KOPT-K1 (cell line): Measurements from ENCODE around the gene TMEM190.
"Not testable (repeated sequence)": the region's sequence is repeated elsewhere in the genome, so short reads cannot be mapped to it uniquely, and the experiment has no call there.

Source experiments
- H3K27ac ChIP-seq: fragments of 200-600 bp; sonication (generic); 2 replicates; pipeline ENCODE4 v1.5.1; 2016; ENCODE audit warnings: antibody characterized with exemption, mild to moderate bottlenecking, low read depth, low read length; ENCODE audit not compliant: poor library complexity, severe bottlenecking
- H3K36me3 ChIP-seq: fragments of 200-600 bp; sonication (generic); 2 replicates; pipeline ENCODE4 v1.5.1; 2017; ENCODE audit warnings: antibody characterized with exemption, mild to moderate bottlenecking, low read length, moderate library complexity; ENCODE audit not compliant: insufficient read depth
- H3K9me3 ChIP-seq: fragments of 200-600 bp; sonication (generic); 2 replicates; pipeline ENCODE4 v1.5.1; 2017; ENCODE audit warnings: antibody characterized with exemption, low read length, mild to moderate bottlenecking; ENCODE audit not compliant: insufficient read depth, poor library complexity, severe bottlenecking

TMEM190 gene

DNA sequence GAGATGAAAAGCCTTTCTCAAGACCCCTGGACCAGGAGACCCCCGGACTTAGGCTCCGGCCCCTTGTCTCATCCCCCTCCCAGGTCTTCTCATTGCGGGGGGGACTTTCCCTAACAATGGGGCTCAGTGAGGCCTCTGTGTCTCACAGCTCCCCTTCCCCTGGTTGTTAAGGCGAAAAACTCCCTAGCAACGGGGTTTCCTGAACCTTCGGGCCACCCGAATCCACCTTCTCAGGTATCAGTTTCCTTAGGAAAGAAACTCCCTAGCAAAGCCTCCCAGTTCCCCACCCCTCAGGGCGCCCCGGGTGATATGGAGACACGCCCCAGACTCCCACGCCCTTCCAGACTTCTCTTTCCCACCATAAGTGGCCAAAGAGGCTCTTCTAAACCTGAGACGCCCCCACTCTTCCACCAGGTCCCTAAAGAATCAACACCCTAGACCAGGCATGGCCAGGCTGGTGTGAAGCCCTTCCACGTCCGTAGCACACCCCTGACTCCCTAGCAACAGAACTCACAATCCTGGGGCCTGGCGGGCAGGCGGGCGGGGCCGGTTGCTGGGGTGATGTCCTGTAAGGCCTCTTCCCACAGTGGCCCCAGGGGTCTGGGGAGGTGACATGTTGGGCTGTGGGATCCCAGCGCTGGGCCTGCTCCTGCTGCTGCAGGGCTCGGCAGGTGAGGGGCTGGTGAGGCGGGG is at the start of gene TMEM190:
Gene TMEM190 (plus strand): TSS at position 586 of the 693 bp plus-strand sequence. CDS start 28 bp downstream, at position 614.
- no peaks in the 10 kb centered on the region for H3K9me3 ChIP-seq
- no peaks in the 10 kb centered on the region for H3K36me3 ChIP-seq
- H3K27ac ChIP-seq: no peak within 1 kb of the TSS

DNA sequence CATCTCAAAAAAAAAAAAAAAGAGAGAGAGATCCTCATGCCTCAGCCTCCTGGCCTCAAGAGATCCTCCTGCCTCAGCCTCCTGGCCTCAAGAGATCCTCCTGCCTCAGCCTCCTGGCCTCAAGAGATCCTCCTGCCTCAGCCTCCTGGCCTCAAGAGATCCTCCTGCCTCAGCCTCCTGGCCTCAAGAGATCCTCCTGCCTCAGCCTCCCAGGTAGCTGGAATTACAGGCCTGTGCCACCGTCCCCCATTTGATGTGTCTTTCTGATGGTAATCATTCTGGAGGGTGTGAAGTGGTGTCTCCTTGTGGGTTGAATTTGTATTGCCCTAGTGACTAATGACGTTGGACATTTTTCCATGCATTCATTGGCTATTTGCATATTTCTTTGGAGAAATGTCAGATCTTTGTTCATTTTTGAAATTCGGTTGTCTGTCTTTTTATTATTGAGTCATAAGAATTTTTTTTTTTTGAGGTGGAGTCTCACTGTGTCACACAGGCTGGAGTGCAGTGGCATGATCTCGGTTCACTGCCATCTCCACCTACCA is 47.8 kb upstream of the TMEM190 start:
- H3K27ac ChIP-seq, H3K36me3 ChIP-seq, H3K9me3 ChIP-seq: not testable (repeated sequence)

DNA sequence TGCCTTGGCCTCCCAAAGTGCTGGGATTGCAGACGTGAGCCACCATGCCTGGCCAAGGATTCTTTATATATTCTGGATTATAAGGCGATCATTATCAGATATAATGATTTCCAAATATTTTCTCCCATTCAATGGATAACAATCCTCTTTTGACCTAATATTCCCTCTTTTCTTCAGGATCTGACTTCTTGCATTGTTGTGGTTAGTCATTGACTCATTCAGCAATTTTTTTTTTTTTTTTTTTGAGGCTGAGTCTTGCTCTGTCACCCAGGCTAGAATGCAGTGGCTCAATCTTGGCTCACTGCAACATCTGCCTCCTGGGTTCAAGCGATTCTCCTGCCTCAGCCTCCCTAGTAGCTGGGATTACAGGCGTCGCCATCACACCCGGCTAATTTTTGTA is 46.8 kb upstream of the TMEM190 start:
- not testable (repeated sequence) for H3K9me3 ChIP-seq, H3K27ac ChIP-seq, H3K36me3 ChIP-seq

DNA sequence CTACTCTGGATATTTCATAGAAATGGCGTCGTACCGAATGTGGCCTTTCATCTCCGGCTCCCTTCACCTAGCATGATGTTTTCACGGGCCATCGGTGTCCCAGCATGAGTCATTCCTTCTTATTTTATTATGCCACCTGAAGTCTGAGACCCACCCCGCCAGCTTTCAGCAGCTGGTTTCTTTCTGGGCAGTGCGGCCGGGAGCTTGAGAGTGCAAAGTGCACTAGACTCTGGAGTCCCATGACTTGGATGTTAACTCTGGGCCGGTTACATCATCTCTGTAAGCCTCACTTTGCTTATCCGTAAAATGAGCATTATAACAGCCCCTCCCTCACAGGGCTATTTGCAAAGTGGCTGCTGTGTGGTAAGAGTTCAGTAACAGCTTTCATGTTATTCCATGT is 42.8 kb upstream of the TMEM190 start:
- no peak overlapping the region for H3K27ac ChIP-seq
- no peaks in the 10 kb centered on the region for H3K9me3 ChIP-seq
- no peaks in the 10 kb centered on the region for H3K36me3 ChIP-seq

DNA sequence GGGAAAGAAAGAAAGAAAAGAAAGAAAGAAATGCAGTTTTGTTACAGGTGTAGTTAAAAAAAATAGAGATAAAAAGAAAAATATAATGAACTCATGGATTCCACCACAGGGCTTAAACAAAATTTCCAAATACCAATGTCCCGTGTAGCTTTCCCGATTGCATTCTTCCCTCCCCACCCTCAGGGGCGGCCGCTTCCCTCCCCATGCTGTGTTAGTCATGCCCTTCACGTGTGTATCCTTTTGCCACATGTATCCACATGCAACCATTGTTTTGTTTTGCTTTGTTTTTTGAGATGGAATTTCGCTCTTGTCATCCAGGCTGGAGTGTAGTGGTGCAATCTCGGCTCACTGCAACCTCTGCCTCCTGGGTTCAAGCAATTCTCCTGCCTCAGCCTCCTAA is 40.5 kb upstream of the TMEM190 start:
- Histone ChIP-seq H3K36me3 (no peaks in the 10 kb centered on the region), H3K9me3 (no peaks in the 10 kb centered on the region), H3K27ac (no peak overlapping the region)

DNA sequence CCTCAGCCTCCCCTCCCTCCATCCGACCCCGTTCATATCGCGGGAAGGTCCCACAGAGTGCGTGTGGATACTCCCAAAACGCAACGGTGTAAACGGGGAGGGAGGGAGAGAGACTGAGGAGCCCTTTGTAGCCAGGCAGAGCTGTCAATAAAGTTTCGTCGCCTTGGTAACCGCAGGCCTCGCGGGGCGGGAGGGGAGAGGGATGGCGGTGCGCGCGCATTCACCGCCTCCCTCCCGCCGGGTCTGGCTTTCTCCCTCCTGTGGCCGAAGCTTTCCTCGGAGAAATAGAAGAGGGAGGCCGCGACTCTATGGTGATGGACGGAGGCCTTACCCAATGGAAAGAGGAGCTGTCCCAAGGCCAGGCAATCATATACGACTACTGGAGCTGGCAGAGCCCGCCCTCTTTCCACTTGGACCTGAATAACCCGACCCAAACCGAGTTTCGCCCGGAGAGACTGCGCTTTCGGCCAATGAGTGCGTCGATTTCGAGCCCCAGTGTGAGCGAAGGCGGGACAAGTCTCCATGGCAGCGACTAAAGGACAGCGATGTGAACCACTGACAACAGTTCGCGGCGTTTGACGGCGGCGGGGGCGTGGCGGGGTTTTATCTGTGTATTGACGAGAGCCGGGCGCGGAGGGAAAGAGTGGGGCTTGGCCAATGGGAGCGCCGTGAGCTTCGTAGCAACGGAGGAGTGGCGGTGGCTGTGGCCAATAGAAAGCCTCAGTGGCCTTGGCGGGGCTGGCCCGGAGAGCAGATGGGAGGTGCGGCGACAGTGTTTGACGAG is 37.3 kb upstream of the TMEM190 start, which contains the start of gene KMT5C:
Gene KMT5C (plus strand): TSS at position 772 of the 784 bp plus-strand sequence. CDS start 2,061 bp downstream, outside the sequence.
- Histone ChIP-seq H3K27ac (peak within 1 kb of the TSS; percentile 87), H3K9me3 (no peaks in the 10 kb centered on the region), H3K36me3 (peaks cover 20% of the 10 kb centered on the region; the same call in 1 of the 2 replicates)

DNA sequence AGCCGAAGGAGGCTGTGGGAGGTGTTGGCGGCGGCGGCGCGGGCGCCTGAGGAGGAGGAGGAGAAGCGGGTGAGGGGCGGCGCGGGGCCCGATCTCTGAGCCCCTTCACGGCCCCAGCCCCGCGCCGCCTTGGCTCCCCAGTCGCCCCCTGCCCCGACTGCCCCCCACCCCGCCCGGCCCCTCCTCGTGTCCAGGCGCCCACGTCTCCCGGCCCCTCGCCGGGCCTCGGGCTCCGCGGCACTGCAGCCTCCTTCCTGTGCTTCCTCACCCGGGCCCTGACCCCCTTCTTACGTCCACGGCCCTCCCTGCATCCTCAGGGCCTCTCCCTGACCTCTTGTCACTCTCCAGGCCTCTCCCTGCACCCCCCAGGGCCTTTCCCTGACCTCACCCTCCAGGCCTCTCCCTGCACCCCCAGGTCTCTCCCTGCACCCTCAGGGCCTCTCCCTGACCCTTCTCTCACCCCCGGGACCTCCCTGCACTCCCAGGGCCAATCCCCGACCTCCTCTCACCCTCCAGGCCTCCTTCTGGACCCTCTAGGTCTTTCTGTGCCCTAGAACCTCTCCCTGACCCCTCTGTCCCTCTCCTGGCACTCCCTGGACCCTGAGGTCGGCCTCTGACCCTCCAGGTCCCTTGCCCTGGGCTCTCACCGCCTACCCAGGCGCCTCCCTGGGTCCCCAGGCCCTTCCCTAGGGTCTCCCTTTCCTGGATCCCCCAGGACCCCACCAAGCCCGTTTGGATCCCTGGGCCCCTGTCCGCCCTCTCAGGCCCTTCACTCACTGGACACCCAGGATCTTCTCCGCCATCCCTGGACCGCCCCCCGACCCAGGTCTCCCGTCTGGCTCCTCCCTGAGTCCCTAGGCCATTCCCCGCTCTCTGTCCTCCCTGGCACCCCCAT is 36.5 kb upstream of the TMEM190 start:
- Histone ChIP-seq H3K36me3 (peaks cover 25% of the 10 kb centered on the region; the same call in 1 of the 2 replicates), H3K9me3 (no peaks in the 10 kb centered on the region), H3K27ac (peak overlapping the region; percentile 87)

DNA sequence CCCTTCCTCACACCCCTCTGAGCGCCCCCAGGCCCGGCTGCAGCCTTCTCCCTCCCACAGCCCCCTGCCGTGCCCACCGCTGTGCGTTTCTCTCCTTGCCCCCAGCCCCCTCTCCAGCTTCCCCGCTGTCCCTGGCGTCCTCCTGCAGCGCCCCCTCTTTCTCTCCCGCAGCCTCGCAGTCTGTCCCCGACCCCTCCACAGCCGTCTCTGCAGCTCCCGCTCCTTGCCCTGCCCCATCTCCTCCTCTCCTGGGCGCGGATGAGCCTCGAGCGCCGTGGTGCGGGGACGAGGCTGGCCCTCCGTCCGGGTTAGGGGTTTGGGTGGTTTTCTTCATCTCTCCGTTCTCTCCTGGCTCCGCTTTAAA is 35.9 kb upstream of the TMEM190 start:
- Histone ChIP-seq H3K27ac (peak overlapping the region; percentile 87), H3K9me3 (no peaks in the 10 kb centered on the region), H3K36me3 (peaks cover 31% of the 10 kb centered on the region; the same call in 1 of the 2 replicates)

DNA sequence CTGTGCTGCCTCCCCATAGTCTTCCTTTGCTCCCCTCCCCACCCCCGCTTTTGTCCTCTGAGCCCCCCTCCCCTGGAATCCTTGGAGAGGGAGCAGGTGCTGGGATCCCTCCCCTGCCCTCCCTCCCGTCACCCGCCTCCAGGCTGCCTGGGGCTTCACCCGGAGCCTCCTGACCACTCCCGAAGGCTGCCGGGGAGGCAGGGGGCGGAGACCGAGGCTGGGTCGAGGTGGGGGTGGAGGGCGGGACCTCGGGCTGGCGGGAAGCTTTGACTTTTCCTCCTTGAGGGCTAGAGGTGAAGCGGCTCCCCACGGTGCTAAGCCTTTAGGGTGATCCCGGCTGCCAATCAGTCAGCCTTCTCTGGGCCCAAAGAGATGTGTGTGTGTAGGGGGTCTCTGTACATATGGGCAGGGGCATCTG is 35.4 kb upstream of the TMEM190 start:
- no peaks in the 10 kb centered on the region for H3K9me3 ChIP-seq

DNA sequence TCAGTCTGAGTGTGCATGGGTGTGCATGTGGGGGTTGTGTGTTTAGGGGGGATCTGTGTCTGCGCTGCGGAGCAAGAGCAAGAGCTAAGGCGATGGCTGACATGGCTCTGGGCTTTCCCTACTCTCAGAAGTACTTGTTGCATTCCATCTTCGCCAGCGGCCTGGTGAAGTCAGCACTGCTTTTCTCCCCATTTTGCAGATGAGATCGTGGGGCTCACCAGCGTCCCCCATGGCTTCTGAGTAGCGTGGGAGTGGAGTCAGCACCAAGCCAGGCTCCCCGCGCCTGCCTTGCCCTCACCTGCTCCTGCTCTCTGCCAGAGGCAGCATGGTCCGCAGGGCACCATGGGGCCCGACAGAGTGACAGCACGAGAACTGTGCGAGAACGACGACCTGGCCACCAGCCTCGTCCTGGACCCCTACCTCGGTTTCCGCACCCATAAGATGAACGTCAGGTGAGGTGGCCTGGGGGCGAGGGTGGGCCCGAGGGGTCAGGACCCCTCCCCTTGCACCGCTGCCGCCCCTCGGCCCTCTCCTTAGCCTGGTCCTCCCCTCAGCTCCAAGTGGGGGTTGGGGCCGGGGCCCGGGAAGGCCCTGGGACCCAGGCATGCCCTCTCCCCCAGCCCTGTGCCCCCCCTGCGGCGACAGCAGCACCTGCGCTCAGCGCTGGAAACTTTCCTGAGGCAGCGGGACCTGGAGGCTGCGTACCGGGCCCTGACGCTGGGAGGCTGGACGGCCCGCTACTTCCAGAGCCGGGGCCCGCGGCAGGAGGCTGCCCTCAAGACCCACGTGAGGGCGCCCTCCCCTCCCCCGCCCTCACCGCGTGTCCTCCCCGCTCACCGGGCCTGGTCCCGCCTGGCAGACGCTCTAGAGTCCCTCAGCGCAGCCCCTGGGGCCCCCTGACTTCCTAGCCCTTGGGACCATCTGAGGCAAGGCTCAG is 34.8 kb upstream of the TMEM190 start:
- peaks cover 35% of the 10 kb centered on the region; the same call in 1 of the 2 replicates for H3K36me3 ChIP-seq
- no peaks in the 10 kb centered on the region for H3K9me3 ChIP-seq
- H3K27ac ChIP-seq: peak overlapping the region; percentile 87

More for the DNA sequence above, 35.4 kb upstream of the TMEM190 start:
- Histone ChIP-seq H3K36me3 (peaks cover 34% of the 10 kb centered on the region; the same call in 1 of the 2 replicates), H3K27ac (peak overlapping the region; percentile 87)

DNA sequence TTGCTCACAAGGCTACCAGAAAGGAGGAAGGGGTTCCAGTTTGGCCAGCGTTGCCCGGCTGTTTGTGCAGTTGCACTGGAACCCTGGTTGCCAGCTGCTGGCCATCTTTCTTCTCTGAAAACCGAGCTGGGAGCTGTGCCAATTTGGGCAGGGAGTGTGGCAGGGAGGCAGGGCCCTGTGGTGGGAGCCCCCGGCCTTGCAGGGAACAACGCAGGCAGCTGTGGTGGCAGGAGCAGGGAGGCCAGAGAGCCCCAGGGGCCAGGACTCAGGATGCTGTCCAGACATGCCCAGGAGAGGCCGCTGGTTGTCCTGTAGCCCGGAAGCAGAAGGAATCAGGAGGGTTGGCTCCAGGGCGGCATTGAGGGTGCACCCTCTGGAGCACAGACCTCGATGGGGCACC is 32.2 kb upstream of the TMEM190 start:
- peaks cover 45% of the 10 kb centered on the region; the same call in 1 of the 2 replicates for H3K36me3 ChIP-seq
- H3K27ac ChIP-seq: no peak overlapping the region
- H3K9me3 ChIP-seq: no peaks in the 10 kb centered on the region

DNA sequence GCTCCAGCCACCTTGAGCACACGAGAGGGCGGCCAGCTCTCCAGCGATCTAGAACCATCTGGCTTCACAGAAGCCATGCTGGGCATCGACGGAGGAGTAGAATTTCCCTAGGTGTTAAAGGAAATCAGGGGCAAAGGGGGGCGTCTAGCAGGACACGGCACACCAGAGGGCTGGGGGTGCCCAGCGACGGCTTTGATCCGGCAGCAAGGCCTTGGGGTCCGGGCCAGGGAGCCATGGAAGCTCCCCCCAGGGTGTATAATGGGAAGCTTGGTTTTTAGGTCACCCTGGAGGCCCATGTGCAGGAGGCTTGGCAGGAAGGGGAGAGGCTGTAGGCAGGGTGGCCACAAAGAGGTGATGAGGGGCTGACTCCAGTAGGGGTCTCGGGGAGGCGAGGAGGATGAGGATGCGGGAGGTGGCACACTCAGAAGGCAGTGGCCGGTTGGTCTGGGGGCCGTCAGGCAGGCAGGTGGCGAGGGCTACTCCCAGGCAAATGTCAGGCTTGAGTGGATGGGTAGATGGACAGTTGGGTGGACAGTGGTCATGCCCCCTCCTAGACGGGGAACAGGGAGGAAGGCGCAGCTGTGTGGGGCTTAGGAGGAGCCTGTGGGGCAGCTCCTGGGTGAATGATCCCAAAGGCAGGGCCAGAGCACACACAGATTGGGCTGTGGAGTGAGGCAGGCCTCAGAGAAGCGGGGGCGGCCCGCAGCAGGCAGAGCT is 31.4 kb upstream of the TMEM190 start:
- no peak overlapping the region for H3K27ac ChIP-seq
- H3K9me3 ChIP-seq: no peaks in the 10 kb centered on the region
- H3K36me3 ChIP-seq: peaks cover 45% of the 10 kb centered on the region; the same call in 1 of the 2 replicates
